ENCODE data around the gene RABGAP1L. TPM values are rescaled to one million over a fixed set of nuclear protein-coding genes. Genes with fewer than 3 reads are reported as not detected.

Gene RABGAP1L
- total RNA-seq, 1 donor from 2014 or later, result 46.0 TPM

DNA sequence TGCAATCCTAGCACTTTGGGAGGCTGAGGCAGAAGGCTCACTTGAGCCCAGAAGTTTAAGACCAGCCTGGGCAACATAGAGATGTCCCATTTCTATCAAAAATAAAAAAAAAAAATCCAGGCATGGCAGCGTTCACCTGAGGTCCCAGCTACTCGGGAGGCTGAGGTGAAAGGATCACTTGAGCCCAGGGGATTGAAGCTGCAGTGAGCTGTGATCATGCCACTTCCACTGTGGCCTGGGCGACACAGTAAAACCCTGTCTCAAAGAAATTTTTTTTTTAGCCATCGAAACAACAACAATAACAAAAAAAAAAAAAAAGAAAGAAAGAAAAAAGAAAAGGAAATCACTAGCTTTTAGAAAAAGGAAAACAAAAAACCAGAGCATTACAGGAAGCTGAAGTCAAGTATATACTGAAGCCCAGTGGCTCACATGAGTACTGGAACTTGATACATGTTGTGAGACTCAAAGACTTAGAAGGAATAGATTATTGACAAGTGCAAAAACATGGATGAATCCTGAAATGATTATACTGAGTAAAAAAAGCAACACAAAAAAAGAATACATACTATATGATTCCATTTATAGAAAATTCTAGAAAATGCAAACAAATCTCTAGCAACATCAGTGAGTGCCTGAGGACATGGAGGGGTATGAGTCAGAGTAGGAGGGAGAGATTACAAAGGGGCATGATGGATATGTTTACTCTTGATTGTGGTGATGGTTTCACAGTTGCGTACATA lies 6.1 kb upstream of the RABGAP1L start:
- no peak overlapping the region for H3K4me2 ChIP-seq
- H3F3A ChIP-seq (ENCODE audit: low read depth), result no peaks in the 10 kb centered on the region
- no peaks in the 10 kb centered on the region for H3K79me2 ChIP-seq (ENCODE audit: low read depth)
- H3K4me3 ChIP-seq, result no peak overlapping the region
- H3K27me3 ChIP-seq, result peaks cover 7% of the 10 kb centered on the region
- Mint-ChIP-seq H3K4me3 (no peak overlapping the region), H3K27me3 (ENCODE audit: insufficient read depth, low read depth) (no peaks in the 10 kb centered on the region), H3K9me3 (peaks cover 6% of the 10 kb centered on the region), H3K36me3 (no peaks in the 10 kb centered on the region), H3K27ac (no peak overlapping the region), H3K4me1 (peaks cover 6% of the 10 kb centered on the region)
- no peak for DNase-seq (ENCODE audit: low spot score)
- TF ChIP-seq EZH2 (IDR thresholded peaks at IDR 0.05), result no peak
- TF ChIP-seq EZH2phosphoT487 (IDR thresholded peaks at IDR 0.05), result no peak
- TF ChIP-seq, protein P1, sequence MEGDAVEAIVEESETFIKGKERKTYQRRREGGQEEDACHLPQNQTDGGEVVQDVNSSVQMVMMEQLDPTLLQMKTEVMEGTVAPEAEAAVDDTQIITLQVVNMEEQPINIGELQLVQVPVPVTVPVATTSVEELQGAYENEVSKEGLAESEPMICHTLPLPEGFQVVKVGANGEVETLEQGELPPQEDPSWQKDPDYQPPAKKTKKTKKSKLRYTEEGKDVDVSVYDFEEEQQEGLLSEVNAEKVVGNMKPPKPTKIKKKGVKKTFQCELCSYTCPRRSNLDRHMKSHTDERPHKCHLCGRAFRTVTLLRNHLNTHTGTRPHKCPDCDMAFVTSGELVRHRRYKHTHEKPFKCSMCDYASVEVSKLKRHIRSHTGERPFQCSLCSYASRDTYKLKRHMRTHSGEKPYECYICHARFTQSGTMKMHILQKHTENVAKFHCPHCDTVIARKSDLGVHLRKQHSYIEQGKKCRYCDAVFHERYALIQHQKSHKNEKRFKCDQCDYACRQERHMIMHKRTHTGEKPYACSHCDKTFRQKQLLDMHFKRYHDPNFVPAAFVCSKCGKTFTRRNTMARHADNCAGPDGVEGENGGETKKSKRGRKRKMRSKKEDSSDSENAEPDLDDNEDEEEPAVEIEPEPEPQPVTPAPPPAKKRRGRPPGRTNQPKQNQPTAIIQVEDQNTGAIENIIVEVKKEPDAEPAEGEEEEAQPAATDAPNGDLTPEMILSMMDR (IDR thresholded peaks at IDR 0.05), result no peak
- no peak overlapping the region for H3K9ac ChIP-seq
- H4K20me1 ChIP-seq (ENCODE audit: low read depth), result no peaks in the 10 kb centered on the region
- no peaks in the 10 kb centered on the region for H3K9me3 ChIP-seq (ENCODE audit: low read depth)
- no peak overlapping the region for H3K27ac ChIP-seq
- H3K36me3 ChIP-seq, result no peaks in the 10 kb centered on the region
- H3K4me1 ChIP-seq, result no peaks in the 10 kb centered on the region
- H2AFZ ChIP-seq (replicated peaks), result no peak overlapping the region

GRCh38 chr1:174153825-174154107 lies 5.6 kb upstream of the RABGAP1L start:
- Histone ChIP-seq H4K20me1 (ENCODE audit: low read depth) (no peaks in the 10 kb centered on the region), H3K36me3 (no peaks in the 10 kb centered on the region), H3F3A (ENCODE audit: low read depth) (peaks cover 3% of the 10 kb centered on the region), H3K27me3 (peaks cover 11% of the 10 kb centered on the region), H3K9me3 (ENCODE audit: low read depth) (no peaks in the 10 kb centered on the region), H3K27ac (no peak overlapping the region), H2AFZ (replicated peaks) (no peak overlapping the region), H3K79me2 (ENCODE audit: low read depth) (no peaks in the 10 kb centered on the region), H3K4me1 (no peaks in the 10 kb centered on the region), H3K4me3 (no peak overlapping the region), H3K4me2 (no peak overlapping the region), H3K9ac (no peak overlapping the region)
- no peaks in the 10 kb centered on the region for H3K36me3 Mint-ChIP-seq
- H3K27me3 Mint-ChIP-seq (ENCODE audit: insufficient read depth, low read depth), result no peaks in the 10 kb centered on the region
- peaks cover 5% of the 10 kb centered on the region for H3K9me3 Mint-ChIP-seq
- H3K4me1 Mint-ChIP-seq, result peaks cover 8% of the 10 kb centered on the region
- no peak for DNase-seq (ENCODE audit: low spot score)
- no peak overlapping the region for H3K27ac Mint-ChIP-seq
- H3K4me3 Mint-ChIP-seq, result no peak overlapping the region
- TF ChIP-seq EZH2phosphoT487 (IDR thresholded peaks at IDR 0.05) (no peak), EZH2 (IDR thresholded peaks at IDR 0.05) (no peak)
- TF ChIP-seq, protein P1 (IDR thresholded peaks at IDR 0.05), result no peak

DNA sequence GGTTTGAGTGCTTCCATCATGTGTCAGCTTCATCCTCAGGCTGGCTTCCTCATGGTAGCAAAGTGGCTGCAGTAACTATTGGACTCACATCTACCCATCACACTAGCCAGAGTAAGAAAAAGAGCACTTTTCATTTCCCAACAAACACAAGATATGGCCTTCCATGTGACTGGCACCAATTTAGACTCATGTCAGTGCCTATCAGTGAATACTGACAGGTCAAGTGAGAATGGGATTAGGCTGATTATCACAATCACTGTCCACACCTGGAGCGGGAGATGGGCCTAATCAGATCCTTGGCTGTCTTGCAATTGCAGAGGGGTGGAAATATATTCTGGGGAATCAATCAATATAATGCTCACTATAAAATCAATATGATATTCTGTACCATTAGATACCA lies 2.9 kb upstream of the RABGAP1L start:
- Histone ChIP-seq H4K20me1 (ENCODE audit: low read depth) (peaks cover 3% of the 10 kb centered on the region), H3K9ac (no peak overlapping the region), H3K4me2 (no peak overlapping the region), H3K27ac (no peak overlapping the region), H3K36me3 (no peaks in the 10 kb centered on the region), H3F3A (ENCODE audit: low read depth) (peaks cover 21% of the 10 kb centered on the region), H3K4me1 (peaks cover 7% of the 10 kb centered on the region), H3K9me3 (ENCODE audit: low read depth) (no peaks in the 10 kb centered on the region), H3K79me2 (ENCODE audit: low read depth) (peaks cover 6% of the 10 kb centered on the region), H3K27me3 (peaks cover 15% of the 10 kb centered on the region), H2AFZ (replicated peaks) (no peak overlapping the region), H3K4me3 (no peak overlapping the region)
- DNase-seq (ENCODE audit: low spot score), result no peak
- no peak overlapping the region for H3K4me3 Mint-ChIP-seq
- H3K9me3 Mint-ChIP-seq, result no peaks in the 10 kb centered on the region
- no peak overlapping the region for H3K27ac Mint-ChIP-seq
- H3K36me3 Mint-ChIP-seq, result peaks cover 1% of the 10 kb centered on the region
- peaks cover 3% of the 10 kb centered on the region for H3K27me3 Mint-ChIP-seq (ENCODE audit: insufficient read depth, low read depth)
- no peak for TF ChIP-seq EZH2phosphoT487 (IDR thresholded peaks at IDR 0.05)
- TF ChIP-seq, protein P1 (IDR thresholded peaks at IDR 0.05), result no peak
- TF ChIP-seq EZH2 (IDR thresholded peaks at IDR 0.05), result no peak
- peaks cover 17% of the 10 kb centered on the region for H3K4me1 Mint-ChIP-seq
